Activated T-helper 1 cell treated with anti-CD3 and anti-CD28 coated beads, Interleukin-2, amount 50 U/mL, for 16 hours (primary cell): Measurements from ENCODE around the gene LRRC14B.

ENCODE experiments used
- DNase-seq, 2 donors: peaks; one replicate each; pipeline ENCODE4 v3.0.0-alpha.2; 2020; ENCODE audit warnings: low read depth in 1 of 2, low spot score in 1 of 2

The LRRC14B gene

GRCh38 chr5:191036-191948 is at the start of gene LRRC14B:
TSS of gene LRRC14B (plus strand) at chr5:191495. CDS start at chr5:191539, 44 bp downstream.
- no peak for DNase-seq

DNA sequence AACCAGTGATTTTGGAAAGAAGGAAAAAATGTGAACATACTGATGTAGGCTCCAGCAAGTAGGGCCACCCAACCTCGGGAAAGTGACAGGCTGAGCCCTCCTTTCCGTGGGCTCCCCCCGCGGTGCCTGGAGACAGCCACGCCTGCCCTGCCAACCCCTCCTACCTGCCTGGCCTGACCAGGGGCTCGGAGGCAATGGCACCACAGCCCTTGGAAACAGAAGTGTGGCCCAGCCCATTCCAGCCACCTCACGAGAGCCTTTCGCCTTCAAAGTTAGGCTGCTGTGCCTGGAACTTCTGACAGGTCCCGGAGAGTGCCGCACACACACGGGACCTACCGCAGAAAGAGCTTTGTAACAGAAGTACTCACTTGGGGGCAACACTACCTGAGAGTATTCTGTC is 49.5 kb upstream of the LRRC14B start:
- no peak for DNase-seq

GRCh38 chr5:142246-142810 is 49.0 kb upstream of the LRRC14B start:
- DNase-seq: no peak

GRCh38 chr5:143041-143440 is 48.3 kb upstream of the LRRC14B start:
- no peak for DNase-seq

GRCh38 chr5:144941-145340 is 46.4 kb upstream of the LRRC14B start:
- no peak for DNase-seq

DNA sequence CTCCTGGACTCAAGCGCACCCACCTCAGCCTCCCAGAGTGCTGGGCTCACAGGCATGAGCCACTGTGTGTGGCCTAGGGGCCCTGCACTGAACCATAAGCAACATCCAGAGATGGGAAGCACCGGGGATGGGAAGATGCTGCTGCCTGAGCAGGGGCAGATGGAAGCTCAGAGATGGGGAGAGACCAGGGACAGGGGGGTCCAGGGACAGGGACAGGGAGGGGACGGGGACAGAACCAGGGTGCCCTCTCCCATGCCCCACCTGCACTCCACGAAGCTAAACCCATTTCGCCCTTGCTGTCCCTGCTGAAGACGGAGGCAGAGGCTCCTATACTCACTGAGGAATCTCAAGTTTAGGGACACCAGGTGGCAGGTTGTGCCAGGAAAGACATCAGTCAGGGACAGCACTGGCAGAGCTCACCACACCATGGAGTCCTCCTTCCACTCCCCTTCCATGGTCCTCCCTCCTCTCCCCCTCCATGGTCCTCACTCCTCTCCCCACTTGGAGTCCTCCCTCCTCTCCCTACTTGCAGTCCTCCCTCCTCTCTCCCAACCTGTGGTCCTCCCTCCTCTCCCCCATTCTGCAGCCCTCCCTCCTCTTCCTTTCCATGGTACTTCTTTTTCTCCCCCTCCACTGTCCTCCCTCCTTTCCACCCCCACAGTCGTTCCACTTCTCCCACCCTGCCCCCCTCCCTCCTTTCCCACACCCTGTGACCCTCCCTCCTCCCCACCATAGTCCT is 45.5 kb upstream of the LRRC14B start:
- no peak for DNase-seq

- DNase-seq: no peak
Measured at GRCh38 chr5:147751-148150, 43.5 kb upstream of the LRRC14B start.

GRCh38 chr5:149745-150485 is 41.4 kb upstream of the LRRC14B start:
- no peak for DNase-seq

DNA sequence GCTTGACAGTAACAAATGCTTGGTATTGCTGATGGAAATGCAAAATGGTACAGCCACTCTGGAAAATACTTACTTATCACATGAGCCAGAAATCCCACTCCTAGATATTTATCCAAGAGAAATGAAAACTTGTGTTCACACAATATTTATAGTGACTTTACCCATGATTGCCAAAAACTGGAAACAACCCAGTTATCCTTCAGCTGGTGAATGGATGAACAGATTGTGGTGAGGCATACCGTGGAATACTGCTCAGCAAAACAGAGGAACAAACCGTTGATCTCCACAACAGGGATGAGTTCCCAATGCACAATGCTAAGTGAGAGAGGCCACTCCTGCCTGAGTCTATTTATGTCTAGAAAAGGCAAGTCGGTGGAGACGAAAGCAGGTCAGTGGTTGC is 40.5 kb upstream of the LRRC14B start:
- DNase-seq: no peak

DNA sequence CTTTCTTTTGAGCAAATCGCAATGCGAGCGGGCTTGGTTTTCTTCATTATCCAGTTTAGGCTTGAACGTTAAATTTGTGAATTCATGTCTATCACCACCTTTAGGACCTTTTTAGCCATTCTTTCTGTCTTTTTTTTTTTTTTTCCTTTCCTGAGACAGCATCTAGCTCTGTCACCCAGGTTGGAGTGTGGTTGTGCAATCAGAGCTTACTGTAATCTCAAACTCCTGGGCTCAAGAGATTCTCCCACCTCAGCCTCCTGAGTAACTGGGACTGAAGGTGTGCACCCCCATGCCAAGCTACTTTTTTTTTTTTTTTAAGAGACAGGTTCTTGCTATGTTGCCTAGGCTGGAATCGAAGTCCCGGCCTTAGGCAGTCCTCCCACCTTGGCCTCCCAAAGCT is 39.2 kb upstream of the LRRC14B start:
- DNase-seq: no peak

- DNase-seq: no peak
Measured at GRCh38 chr5:153256-153655, 38.0 kb upstream of the LRRC14B start.

GRCh38 chr5:154236-154635 is 37.1 kb upstream of the LRRC14B start:
- DNase-seq: no peak

- DNase-seq: no peak
Measured at GRCh38 chr5:154826-155225, 36.5 kb upstream of the LRRC14B start.

DNA sequence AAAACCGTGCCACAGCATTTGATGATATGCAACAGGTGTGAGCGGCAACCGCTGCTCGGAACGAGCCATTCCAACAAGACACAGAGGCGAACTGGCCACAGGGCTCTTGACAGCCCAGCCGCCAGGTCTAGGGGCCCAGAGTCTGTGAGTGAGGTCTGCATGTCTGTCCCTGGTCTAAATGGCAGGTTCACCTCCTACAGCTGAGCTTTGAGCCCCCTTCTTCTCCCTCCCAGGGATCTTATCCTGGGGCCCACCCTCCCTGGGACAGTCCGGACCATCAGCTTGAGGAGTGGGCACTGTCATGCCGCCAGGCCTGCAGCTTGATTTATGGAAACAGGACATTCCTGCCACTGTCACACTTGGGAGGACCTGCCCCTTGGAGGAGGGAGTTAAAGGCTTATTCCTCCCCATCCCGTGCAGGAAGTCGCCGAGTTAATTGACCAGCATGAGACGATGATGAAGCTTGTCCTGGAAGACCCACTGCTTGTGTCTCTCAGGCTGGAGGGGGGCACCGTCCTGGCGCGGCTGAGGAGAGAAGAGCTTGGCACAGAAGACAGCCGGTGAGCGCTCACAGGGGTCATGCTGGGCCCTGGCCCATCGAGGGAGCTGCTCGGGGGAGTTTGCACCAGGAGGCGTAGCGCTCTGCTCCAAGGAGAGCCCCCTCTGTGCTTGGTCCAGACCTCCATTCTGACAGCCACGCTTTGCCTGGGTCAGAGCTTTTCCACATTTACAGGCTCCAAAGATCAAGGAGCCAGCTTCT is 35.5 kb upstream of the LRRC14B start:
- DNase-seq: no peak

GRCh38 chr5:156411-157072 is 34.8 kb upstream of the LRRC14B start:
- no peak for DNase-seq

DNA sequence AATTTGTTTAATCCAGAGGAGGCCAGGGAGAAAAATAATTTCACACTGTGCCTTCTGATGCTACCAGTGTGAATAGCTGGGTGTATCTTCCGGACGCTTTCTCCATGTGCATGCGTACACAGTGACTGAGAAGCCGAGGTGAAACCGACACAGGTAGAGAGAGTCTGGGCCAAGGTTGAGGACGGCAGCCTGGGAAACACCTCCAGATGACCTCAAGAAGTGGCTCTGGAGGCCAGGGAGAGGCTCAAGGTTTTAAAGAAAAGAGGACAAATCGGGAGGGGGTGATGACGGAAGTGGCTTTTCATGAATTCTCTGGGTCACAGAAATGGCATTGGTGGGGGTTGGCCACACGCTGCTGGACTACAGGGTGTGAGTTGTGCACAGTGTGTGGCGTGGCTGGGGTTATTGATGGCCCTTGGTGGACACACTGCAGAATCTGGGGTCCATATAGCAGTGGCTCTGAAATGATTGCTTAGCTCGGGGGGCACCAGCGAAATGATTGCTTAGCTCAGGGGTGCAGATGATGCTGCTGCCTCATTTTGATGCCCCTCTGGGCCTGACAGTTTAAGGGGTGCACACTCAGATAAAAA is 34.1 kb upstream of the LRRC14B start:
- no peak for DNase-seq

DNA sequence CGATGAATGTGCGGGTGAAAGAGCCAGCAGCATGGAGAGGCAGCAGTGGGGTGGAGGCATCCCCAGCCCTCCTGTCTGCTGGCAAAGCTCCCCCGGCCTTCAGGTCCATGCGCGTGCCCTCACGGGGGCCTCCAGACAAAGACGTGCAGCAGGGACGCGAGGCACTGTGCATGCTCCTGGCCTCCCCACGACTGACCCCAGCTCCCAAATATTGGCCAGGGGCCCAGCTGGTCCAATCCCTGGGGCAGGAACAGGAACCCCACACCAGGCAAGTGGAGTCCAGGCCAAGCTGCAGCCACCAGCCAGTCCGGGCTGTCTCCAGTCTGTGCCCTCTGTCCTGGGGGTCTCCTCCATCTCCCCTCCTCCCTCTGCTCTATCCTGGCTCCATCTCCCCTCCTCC is 33.5 kb upstream of the LRRC14B start:
- DNase-seq: no peak

- DNase-seq: no peak
Measured at GRCh38 chr5:158807-159447, 32.4 kb upstream of the LRRC14B start.
